Activated CD4-positive, alpha-beta T cell treated with anti-CD3 and anti-CD28 coated beads, Interleukin-2, amount 50 U/mL, for 1 hour (primary cell): ENCODE data around the gene ZFP36L1.

Experiments
- DNase-seq: peaks from one replicate; pipeline ENCODE4 v3.0.0-alpha.2; 2020

The ZFP36L1 gene

GRCh38 chr14:68792979-68793733 lies at the start of gene ZFP36L1:
Gene ZFP36L1 (minus strand): TSS chr14:68793067. CDS start chr14:68792938, 129 bp downstream.
- DNase-seq, result peak; percentile 95

GRCh38 chr14:68842298-68842697 lies 49.4 kb upstream of the ZFP36L1 start:
- DNase-seq, result no peak

- DNase-seq, result no peak
Observed at GRCh38 chr14:68841016-68841809, 48.3 kb upstream of the ZFP36L1 start.

- DNase-seq, result no peak
Observed at GRCh38 chr14:68840454-68840853, 47.6 kb upstream of the ZFP36L1 start.

- no peak for DNase-seq
Observed at GRCh38 chr14:68836082-68836481, 43.2 kb upstream of the ZFP36L1 start.

- no peak for DNase-seq
Observed at GRCh38 chr14:68834816-68835215, 41.9 kb upstream of the ZFP36L1 start.

GRCh38 chr14:68828698-68829097 lies 35.8 kb upstream of the ZFP36L1 start:
- no peak for DNase-seq

GRCh38 chr14:68825729-68826128 lies 32.9 kb upstream of the ZFP36L1 start:
- DNase-seq, result no peak

- DNase-seq, result peak; percentile 29
Observed at GRCh38 chr14:68824517-68825347, 31.9 kb upstream of the ZFP36L1 start.

- no peak for DNase-seq
Observed at GRCh38 chr14:68824207-68824516, 31.3 kb upstream of the ZFP36L1 start.

GRCh38 chr14:68823434-68824206 lies 30.8 kb upstream of the ZFP36L1 start:
- DNase-seq, result no peak

- no peak for DNase-seq
Observed at GRCh38 chr14:68822926-68823325, 30.1 kb upstream of the ZFP36L1 start.

GRCh38 chr14:68822132-68822651 lies 29.3 kb upstream of the ZFP36L1 start:
- no peak for DNase-seq

GRCh38 chr14:68820999-68821683 lies 28.3 kb upstream of the ZFP36L1 start:
- DNase-seq, result no peak

GRCh38 chr14:68820536-68820935 lies 27.7 kb upstream of the ZFP36L1 start:
- peak; percentile 41 for DNase-seq

- no peak for DNase-seq
Observed at GRCh38 chr14:68820119-68820518, 27.3 kb upstream of the ZFP36L1 start.

- DNase-seq, result peak; percentile 36
Observed at GRCh38 chr14:68819260-68819691, 26.4 kb upstream of the ZFP36L1 start.

- DNase-seq, result no peak
Observed at GRCh38 chr14:68817506-68818212, 24.8 kb upstream of the ZFP36L1 start.

GRCh38 chr14:68816943-68817430 lies 24.1 kb upstream of the ZFP36L1 start:
- no peak for DNase-seq

- DNase-seq, result peak; percentile 89
Observed at GRCh38 chr14:68816183-68816942, 23.5 kb upstream of the ZFP36L1 start.
